ENCODE data around the gene EQTN.
A peak's percentile ranks its signal among the peaks of the same experiment; 100 is the strongest.

Gene EQTN

DNA sequence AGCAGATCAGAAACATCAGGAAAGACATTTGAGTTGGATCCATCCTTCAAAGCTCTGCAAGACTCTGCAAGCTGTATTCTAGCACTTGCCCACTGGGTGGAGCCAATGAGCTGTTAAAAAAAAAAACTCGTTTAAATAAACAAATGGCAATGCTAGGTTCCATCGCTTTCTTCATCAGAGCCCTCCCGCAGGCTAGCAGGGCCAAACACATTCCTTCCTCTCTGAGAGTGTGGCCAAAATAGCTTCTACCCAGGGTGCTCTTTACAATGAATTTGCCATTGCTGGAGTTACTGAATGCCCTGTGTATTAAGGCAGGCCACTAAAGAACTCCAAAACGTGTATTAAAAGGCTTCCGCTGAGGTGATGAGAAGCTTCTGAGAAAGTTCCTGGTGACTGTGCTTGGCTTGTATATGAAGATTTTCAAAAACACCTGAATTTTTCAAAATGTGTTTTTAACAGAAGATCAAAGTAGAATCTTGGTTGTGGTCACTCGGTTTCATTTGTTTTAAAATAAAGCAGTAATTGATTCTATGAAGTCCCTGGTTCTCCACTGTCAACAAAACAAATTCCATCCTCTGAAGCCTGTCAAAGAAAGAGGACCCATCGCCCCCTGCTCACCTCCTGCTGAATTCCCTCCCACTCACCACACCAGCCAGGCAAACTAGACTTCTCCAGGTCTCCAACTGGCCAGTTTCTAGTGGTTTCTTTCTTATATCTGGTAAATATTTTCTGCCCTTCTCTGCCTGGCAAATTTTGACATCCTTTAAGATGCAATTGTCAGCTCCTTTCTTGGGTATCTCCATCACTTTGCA lies 36.5 kb upstream of the EQTN start:
- in situ Hi-C loops (cut with HindIII; ENCODE audit: low sequenced_read_pairs) = no loop called here
- no peak overlapping the region for H3K4me3 ChIP-seq (ENCODE audit: low read depth, low read length)
- peak; percentile 86 for DNase-seq (ENCODE audit: low read depth, low spot score)
- TF ChIP-seq, protein P1, sequence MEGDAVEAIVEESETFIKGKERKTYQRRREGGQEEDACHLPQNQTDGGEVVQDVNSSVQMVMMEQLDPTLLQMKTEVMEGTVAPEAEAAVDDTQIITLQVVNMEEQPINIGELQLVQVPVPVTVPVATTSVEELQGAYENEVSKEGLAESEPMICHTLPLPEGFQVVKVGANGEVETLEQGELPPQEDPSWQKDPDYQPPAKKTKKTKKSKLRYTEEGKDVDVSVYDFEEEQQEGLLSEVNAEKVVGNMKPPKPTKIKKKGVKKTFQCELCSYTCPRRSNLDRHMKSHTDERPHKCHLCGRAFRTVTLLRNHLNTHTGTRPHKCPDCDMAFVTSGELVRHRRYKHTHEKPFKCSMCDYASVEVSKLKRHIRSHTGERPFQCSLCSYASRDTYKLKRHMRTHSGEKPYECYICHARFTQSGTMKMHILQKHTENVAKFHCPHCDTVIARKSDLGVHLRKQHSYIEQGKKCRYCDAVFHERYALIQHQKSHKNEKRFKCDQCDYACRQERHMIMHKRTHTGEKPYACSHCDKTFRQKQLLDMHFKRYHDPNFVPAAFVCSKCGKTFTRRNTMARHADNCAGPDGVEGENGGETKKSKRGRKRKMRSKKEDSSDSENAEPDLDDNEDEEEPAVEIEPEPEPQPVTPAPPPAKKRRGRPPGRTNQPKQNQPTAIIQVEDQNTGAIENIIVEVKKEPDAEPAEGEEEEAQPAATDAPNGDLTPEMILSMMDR (IDR thresholded peaks at IDR 0.05; ENCODE audit: low read depth, low read length) = peak; percentile 84

DNA sequence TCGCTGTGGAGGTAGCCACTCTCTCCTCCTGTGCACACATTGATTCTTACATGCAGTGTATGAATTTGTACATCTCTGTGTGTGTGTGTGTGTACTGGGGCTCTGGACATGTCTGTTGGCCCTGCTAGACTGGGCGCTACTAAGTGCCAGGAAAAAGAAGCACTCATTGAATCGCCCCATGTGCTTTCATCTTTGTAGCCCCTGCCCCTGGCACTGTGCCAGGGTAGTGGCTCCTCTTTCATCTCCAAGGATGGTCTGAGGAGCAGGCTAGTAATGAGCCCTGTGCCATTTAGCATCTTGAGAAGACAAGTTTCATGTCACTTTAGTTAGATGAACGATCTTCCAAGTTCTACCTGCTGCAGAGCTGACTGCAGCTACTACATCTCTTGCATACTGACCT lies 34.4 kb upstream of the EQTN start:
- no peak for DNase-seq (ENCODE audit: low read depth, low spot score)
- in situ Hi-C loops (cut with HindIII; ENCODE audit: low sequenced_read_pairs) = no loop called here
- TF ChIP-seq, protein P1 (IDR thresholded peaks at IDR 0.05; ENCODE audit: low read depth, low read length) = no peak
- no peak overlapping the region for H3K4me3 ChIP-seq (ENCODE audit: low read depth, low read length)

DNA sequence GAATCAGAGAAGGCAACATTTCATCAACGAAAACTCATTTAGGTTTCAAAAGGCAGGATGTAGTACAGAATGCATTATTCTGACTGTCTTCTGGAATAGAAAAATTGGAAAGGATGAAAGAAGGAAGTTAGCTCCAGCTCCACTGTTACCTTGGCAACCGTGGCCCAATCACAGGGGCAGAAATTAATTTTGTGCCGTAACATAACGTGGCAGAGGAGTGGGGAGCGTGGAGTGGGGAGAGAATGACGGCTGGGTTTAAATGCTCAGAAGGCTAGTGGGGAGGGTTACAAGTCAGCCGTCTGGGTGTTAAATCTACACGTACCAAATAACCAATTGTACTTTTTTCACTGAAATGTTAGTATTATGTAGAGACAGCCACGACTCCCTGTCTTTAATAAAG lies 32.3 kb upstream of the EQTN start:
- no peak for DNase-seq (ENCODE audit: low read depth, low spot score)
- TF ChIP-seq, protein P1 (IDR thresholded peaks at IDR 0.05; ENCODE audit: low read depth, low read length) = no peak
- in situ Hi-C loops (cut with HindIII; ENCODE audit: low sequenced_read_pairs) = no loop called here
- H3K4me3 ChIP-seq (ENCODE audit: low read depth, low read length) = no peak overlapping the region

DNA sequence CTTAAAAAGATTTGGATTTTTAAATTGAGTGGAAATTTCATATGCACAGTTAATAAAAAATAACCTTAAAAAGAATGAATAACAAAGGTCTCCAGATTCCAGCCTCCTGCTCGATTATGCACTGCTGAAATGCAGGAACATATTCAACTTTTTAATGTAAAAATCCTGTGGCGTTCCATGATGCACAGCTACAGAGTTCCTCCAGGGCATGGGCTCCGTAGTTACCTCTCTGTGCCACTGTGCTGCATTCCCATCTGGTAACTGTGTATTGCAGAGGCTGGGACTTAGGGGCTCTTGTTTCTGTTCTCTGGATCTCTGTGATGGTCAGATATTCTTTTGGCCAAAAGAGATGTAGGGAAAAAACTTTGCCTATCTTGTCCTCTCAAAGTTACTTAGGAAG lies 31.5 kb upstream of the EQTN start:
- H3K4me3 ChIP-seq (ENCODE audit: low read depth, low read length) = no peak overlapping the region
- DNase-seq (ENCODE audit: low read depth, low spot score) = no peak
- in situ Hi-C loops (cut with HindIII; ENCODE audit: low sequenced_read_pairs) = no loop called here
- TF ChIP-seq, protein P1 (IDR thresholded peaks at IDR 0.05; ENCODE audit: low read depth, low read length) = no peak

DNA sequence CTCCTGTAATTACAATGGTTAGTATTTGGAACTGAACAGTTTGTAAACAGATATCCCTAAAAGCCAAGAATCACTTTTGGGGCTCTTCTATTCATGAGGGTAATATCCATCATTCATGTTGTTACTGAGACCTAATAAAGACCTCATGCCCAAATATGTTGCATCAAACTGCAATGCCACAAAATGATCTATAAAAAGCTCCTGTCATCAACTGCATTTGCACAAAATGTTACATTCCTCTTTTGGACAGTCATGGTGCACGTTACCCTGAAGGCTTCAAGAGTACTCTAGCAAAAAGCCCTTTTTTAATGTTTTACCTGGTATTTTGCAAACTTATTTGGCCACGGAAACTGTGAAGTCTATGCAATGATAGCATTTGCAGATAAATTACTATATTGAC lies 14.2 kb upstream of the EQTN start:
- TF ChIP-seq, protein P1 (IDR thresholded peaks at IDR 0.05; ENCODE audit: low read depth, low read length) = no peak
- no peak for DNase-seq (ENCODE audit: low read depth, low spot score)
- in situ Hi-C loops (cut with HindIII; ENCODE audit: low sequenced_read_pairs) = no loop called here
- H3K4me3 ChIP-seq (ENCODE audit: low read depth, low read length) = no peak overlapping the region

DNA sequence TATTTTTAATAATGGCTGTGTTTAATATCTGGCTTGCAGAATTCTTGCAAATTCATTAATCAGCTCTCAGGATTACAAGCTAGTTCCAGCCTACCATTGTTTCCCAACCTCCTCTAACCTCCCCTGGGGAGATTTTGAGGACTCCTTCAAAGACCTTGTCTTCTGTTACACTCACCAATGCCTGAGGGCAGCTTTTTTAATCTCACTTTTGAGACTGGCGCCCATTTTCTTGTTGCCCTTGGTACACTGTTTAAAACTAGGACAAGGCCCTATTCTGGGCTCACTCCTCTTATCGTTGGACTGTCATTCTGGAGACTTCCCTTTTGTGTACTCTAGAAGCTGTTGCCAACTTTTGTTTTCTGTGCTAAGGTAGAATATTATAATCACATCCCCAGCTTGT lies 13.6 kb upstream of the EQTN start:
- TF ChIP-seq, protein P1 (IDR thresholded peaks at IDR 0.05; ENCODE audit: low read depth, low read length) = no peak
- in situ Hi-C loops (cut with HindIII; ENCODE audit: low sequenced_read_pairs) = no loop called here
- DNase-seq (ENCODE audit: low read depth, low spot score) = no peak
- H3K4me3 ChIP-seq (ENCODE audit: low read depth, low read length) = no peak overlapping the region

All from astrocyte of the spinal cord (primary cell).